ENCODE data around the gene MPP2. TPM values are rescaled to one million over a fixed set of nuclear protein-coding genes. Genes with fewer than 3 reads are reported as not detected.

Gene MPP2
- total and polyA plus RNA-seq, 2 of the 13 experiments (the other 11 are each of a cell fraction or from before 2014, with no cell fraction given) = 0.20 to 1.7 TPM

DNA sequence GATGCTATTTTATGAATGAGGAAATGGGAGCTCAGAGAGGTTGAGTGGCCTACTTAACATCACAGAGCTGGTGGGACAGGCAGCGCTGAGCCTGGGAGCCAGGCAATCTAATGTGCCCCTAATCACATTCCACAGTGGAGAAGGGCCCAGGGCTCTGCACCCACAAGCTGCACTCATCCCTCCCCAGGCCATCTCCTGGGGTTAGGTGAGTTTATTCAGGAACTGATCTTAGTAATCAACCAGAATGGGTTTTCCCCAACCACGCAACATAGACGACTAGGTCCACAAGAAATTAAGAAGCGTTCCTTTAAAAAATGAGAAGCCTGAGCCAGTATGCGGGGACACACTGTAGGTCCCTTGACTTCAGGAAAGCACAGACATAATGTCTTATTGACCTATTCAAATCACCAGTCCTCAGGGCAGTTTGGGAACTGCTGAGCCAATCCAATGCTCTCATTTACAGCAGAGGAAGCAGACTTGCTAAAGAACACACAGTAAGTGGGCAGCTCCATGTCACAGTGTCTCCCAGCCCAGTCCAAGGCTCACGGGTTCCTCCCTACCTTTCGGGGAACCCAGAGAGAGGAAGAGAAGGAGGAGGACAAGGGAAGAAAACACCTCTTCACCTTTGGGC lies 76.7 kb downstream of the MPP2 start:
- intact Hi-C loops (cut with micrococcal nuclease; ENCODE audit: unreplicated experiment) (no loop called here), in situ Hi-C loops (cut with HindIII; ENCODE audit: extremely low pct_ligation_motif_present, low pct_unique_long_range_greater_than_20kb) (no loop called here)
- no peaks in the 10 kb centered on the region for H4K20me1 ChIP-seq (ENCODE audit: insufficient read depth, low read length)
- H3K4me2 ChIP-seq (ENCODE audit: low read depth, low read length) = no peak overlapping the region
- no peak overlapping the region for H2AFZ ChIP-seq (ENCODE audit: low read length)
- DNase-seq (ENCODE audit: low spot score) (no peak), ATAC-seq (no peak), FAIRE-seq (peak; percentile 15)
- TF ChIP-seq KLF15 (CRISPR knock-in tag; IDR thresholded peaks at IDR 0.05; ENCODE audit: borderline replicate concordance) (no peak), ZNF768 (CRISPR knock-in tag; IDR thresholded peaks at IDR 0.05) (peak; percentile 74)
- POLR2A ChIA-PET = no interaction called here
- CTCF ChIA-PET (ENCODE audit: low intra/inter-chr PET ratio, low total read pairs) = no interaction called here
- H3K9me3 ChIP-seq (ENCODE audit: low read length) = no peaks in the 10 kb centered on the region
- no TSS peak for BruUV-seq (replicated peaks)
- no peaks in the 10 kb centered on the region for H3K36me3 ChIP-seq (replicated peaks in 1 of 2; ENCODE audit: control insufficient read depth in 1 of 2, insufficient read depth in 2 of 2, low read length in 2 of 2)
- H3K4me3 ChIP-seq (replicated peaks in 1 of 3; ENCODE audit: insufficient read depth in 1 of 3, low read depth in 2 of 3, low read length in 3 of 3) = no peak overlapping the region
- 87% methylated on average over 7 of the region's 7 CpGs for WGBS (ENCODE audit: low lambda C conversion rate)
- peaks cover 21% of the 10 kb centered on the region for H3K4me1 ChIP-seq (ENCODE audit: insufficient read depth, low read length)
- no peak overlapping the region for H3K9ac ChIP-seq (ENCODE audit: insufficient read depth, low read depth, low read length)
- no peak overlapping the region for H3K27ac ChIP-seq (ENCODE audit: extremely low read length, insufficient read depth, low read length)
- H3K79me2 ChIP-seq (ENCODE audit: insufficient read depth, low read length) = no peaks in the 10 kb centered on the region
- peaks cover 3 to 35% of the 10 kb centered on the region in 2 experiments; a peak in 4 of 5 replicates for H3K27me3 ChIP-seq (ENCODE audit: control insufficient read depth in 1 of 2, insufficient read depth in 2 of 2, low read length in 2 of 2)

DNA sequence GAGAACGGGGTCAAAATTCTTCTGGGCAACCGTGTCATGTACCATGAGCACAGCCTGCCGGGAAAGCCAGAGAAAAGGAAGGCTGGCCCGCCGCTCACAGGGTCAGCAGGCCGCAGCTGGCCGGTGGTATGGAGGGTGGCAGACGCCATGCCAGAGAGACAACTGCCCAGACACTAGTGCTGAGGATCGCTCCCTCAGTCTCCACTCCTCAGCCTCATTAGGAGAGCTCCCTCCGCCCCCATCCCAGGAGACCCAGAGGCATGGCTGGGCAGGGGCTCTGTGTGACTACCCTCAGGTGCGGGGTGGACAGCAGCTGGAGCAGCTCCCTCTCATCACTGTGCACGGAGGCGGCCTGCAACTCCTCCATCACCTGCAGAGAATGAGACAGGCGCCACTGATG lies 77.6 kb downstream of the MPP2 start:
- no peaks in the 10 kb centered on the region for H4K20me1 ChIP-seq (ENCODE audit: insufficient read depth, low read length)
- CTCF ChIA-PET (ENCODE audit: low intra/inter-chr PET ratio, low total read pairs) = no interaction called here
- H2AFZ ChIP-seq (ENCODE audit: low read length) = no peak overlapping the region
- H3K27ac ChIP-seq (ENCODE audit: extremely low read length, insufficient read depth, low read length) = no peak overlapping the region
- FAIRE-seq = no peak
- POLR2A ChIA-PET = no interaction called here
- H3K4me3 ChIP-seq (replicated peaks in 1 of 3; ENCODE audit: insufficient read depth in 1 of 3, low read depth in 2 of 3, low read length in 3 of 3) = no peak overlapping the region
- TF ChIP-seq ZFYVE20 (CRISPR knock-in tag; IDR thresholded peaks at IDR 0.05; ENCODE audit: borderline replicate concordance, low read depth) (no peak), PAF1 (CRISPR knock-in tag; IDR thresholded peaks at IDR 0.05) (no peak), U2AF1 (optimal IDR thresholded peaks at IDR 0.05; ENCODE audit: low read depth, low read length) (no peak), RELA (CRISPR knock-in tag; IDR thresholded peaks at IDR 0.05) (no peak), ZNF580 (CRISPR knock-in tag; IDR thresholded peaks at IDR 0.05; ENCODE audit: borderline replicate concordance, low read depth) (no peak), JUND (CRISPR knock-in tag; IDR thresholded peaks at IDR 0.05) (no peak), ZNF451 (CRISPR knock-in tag; IDR thresholded peaks at IDR 0.05) (no peak), TOPORS (CRISPR knock-in tag; IDR thresholded peaks at IDR 0.05) (no peak)
- in situ Hi-C loops (cut with HindIII; ENCODE audit: extremely low pct_ligation_motif_present, low pct_unique_long_range_greater_than_20kb) = no loop called here
- 91% methylated on average over 12 of the region's 14 CpGs for WGBS (ENCODE audit: low lambda C conversion rate)
- H3K79me2 ChIP-seq (ENCODE audit: insufficient read depth, low read length) = no peaks in the 10 kb centered on the region
- peaks cover 21% of the 10 kb centered on the region for H3K4me1 ChIP-seq (ENCODE audit: insufficient read depth, low read length)
- BruUV-seq (replicated peaks) = no TSS peak
- peaks cover 3 to 35% of the 10 kb centered on the region in 2 experiments; a peak in 4 of 5 replicates for H3K27me3 ChIP-seq (ENCODE audit: control insufficient read depth in 1 of 2, insufficient read depth in 2 of 2, low read length in 2 of 2)
- H3K36me3 ChIP-seq (replicated peaks in 1 of 2; ENCODE audit: control insufficient read depth in 1 of 2, insufficient read depth in 2 of 2, low read length in 2 of 2) = no peaks in the 10 kb centered on the region; a peak in 1 of 5 replicates
- H3K4me2 ChIP-seq (ENCODE audit: low read depth, low read length) = no peak overlapping the region
- intact Hi-C loops (cut with micrococcal nuclease; ENCODE audit: unreplicated experiment) = no loop called here
- H3K9me3 ChIP-seq (ENCODE audit: low read length) = no peaks in the 10 kb centered on the region
- no peak for DNase-seq (ENCODE audit: low spot score)
- no peak overlapping the region for H3K9ac ChIP-seq (ENCODE audit: insufficient read depth, low read depth, low read length)
- ATAC-seq = no peak

Data from HepG2 (cell line).